KMS-11 (cell line): ENCODE data around the gene AUTS2.

Experiments used
- H2AFZ ChIP-seq: fragments of 200-600 bp; sonication (generic); 2 replicates; pipeline ENCODE4 v1.6.1; 2016; ENCODE audit warnings: antibody characterized with exemption, mixed run types, low read depth
- H3K27ac ChIP-seq: fragments of 200-600 bp; sonication (generic); 2 replicates; pipeline ENCODE4 v1.6.1; 2016; ENCODE audit warnings: mild to moderate bottlenecking, mixed run types
- H3K27me3 ChIP-seq: fragments of 200-600 bp; sonication (generic); 2 replicates; pipeline ENCODE4 v1.6.1; 2017; ENCODE audit warnings: mild to moderate bottlenecking, low read depth, mixed run types, moderate library complexity; ENCODE audit not compliant: insufficient read depth
- H3K36me3 ChIP-seq: fragments of 200-600 bp; sonication (generic); 2 replicates; pipeline ENCODE4 v1.6.1; 2017; ENCODE audit warnings: mild to moderate bottlenecking, mixed run types; ENCODE audit not compliant: insufficient read depth
- H3K4me1 ChIP-seq: fragments of 200-600 bp; sonication (generic); 2 replicates; pipeline ENCODE4 v1.6.1; 2016; ENCODE audit warnings: mild to moderate bottlenecking, low read depth, mixed run types; ENCODE audit not compliant: poor library complexity, severe bottlenecking
- H3K4me2 ChIP-seq: fragments of 200-600 bp; sonication (generic); 2 replicates; pipeline ENCODE4 v1.7.0; 2016; ENCODE audit warnings: mild to moderate bottlenecking, mixed run types
- H3K4me3 ChIP-seq: fragments of 200-600 bp; sonication (generic); IDR thresholded peaks from 2 replicates; pipeline ENCODE4 v1.6.1; 2017; ENCODE audit warnings: low read depth, low read length, mixed read lengths; ENCODE audit not compliant: insufficient read depth
- H3K79me2 ChIP-seq: fragments of 200-600 bp; sonication (generic); 2 replicates; pipeline ENCODE4 v1.6.1; 2016; ENCODE audit warnings: low read depth, mixed run types; ENCODE audit not compliant: insufficient read depth
- H3K9ac ChIP-seq: fragments of 200-600 bp; sonication (generic); 2 replicates; pipeline ENCODE4 v1.6.1; 2016; ENCODE audit warnings: mild to moderate bottlenecking, mixed run types
- H4K20me1 ChIP-seq: fragments of 200-600 bp; sonication (generic); 2 replicates; pipeline ENCODE4 v1.6.1; 2016; ENCODE audit warnings: mild to moderate bottlenecking, mixed run types; ENCODE audit not compliant: insufficient read depth
- TF ChIP-seq, protein P1 (sequence below): fragments of 200-600 bp; sonication (generic); conservative IDR thresholded peaks from 2 replicates; pipeline ENCODE4 v1.6.1; 2017; ENCODE audit warnings: low read depth, mild to moderate bottlenecking, antibody characterized with exemption, low read length, moderate library complexity, mixed read lengths

The AUTS2 gene

DNA sequence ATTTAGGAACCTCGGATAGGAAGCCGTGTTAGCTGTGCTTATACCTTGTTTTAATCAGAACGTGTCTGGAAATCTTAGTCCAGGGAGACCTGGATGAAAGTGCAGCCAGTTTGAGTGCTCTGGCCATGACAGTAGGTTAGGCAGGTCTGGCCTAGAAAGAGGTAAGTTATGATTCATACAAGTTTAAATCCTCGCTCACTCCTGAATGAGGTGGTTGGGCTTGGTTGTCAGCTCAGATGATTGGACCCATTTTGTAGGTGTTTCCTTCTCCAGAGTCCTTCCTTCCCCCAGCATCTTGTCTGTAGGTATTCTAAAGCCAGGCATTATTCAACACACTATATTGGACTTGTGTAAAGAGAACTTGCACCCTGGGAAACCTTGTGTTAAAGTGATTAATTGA, 971.8 kb downstream of the AUTS2 start:
- Histone ChIP-seq H3K79me2 (no peaks in the 10 kb centered on the region), H3K9ac (no peak overlapping the region), H4K20me1 (no peaks in the 10 kb centered on the region), H3K27me3 (no peaks in the 10 kb centered on the region), H3K4me2 (no peak overlapping the region), H3K4me3 (no peak overlapping the region), H2AFZ (no peak overlapping the region), H3K27ac (no peak overlapping the region), H3K4me1 (no peaks in the 10 kb centered on the region), H3K36me3 (no peaks in the 10 kb centered on the region)
- TF ChIP-seq, protein P1, sequence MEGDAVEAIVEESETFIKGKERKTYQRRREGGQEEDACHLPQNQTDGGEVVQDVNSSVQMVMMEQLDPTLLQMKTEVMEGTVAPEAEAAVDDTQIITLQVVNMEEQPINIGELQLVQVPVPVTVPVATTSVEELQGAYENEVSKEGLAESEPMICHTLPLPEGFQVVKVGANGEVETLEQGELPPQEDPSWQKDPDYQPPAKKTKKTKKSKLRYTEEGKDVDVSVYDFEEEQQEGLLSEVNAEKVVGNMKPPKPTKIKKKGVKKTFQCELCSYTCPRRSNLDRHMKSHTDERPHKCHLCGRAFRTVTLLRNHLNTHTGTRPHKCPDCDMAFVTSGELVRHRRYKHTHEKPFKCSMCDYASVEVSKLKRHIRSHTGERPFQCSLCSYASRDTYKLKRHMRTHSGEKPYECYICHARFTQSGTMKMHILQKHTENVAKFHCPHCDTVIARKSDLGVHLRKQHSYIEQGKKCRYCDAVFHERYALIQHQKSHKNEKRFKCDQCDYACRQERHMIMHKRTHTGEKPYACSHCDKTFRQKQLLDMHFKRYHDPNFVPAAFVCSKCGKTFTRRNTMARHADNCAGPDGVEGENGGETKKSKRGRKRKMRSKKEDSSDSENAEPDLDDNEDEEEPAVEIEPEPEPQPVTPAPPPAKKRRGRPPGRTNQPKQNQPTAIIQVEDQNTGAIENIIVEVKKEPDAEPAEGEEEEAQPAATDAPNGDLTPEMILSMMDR, result no peak

DNA sequence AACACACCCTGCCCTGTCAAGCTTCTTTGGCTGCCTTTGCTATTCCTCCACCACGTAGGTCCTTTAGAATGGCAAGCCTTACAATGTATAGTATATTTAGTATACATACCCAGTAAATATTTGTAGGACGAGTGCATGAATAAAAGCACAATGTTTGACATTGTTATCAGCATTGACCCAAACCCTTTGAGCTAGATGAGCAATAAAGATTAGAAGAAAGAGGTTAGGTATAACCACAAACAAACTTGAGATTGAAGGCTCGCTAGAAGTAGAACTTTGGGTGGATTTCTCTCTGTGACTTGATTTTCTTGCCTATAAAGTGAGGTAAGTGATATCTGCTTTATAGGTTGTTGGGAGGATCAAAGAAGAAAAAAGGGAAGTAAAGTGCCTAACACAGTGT, 972.7 kb downstream of the AUTS2 start:
- Histone ChIP-seq H2AFZ (no peak overlapping the region), H3K4me3 (no peak overlapping the region), H3K79me2 (no peaks in the 10 kb centered on the region), H3K4me2 (no peak overlapping the region), H3K4me1 (no peaks in the 10 kb centered on the region), H3K9ac (no peak overlapping the region), H3K36me3 (no peaks in the 10 kb centered on the region), H3K27me3 (no peaks in the 10 kb centered on the region), H4K20me1 (no peaks in the 10 kb centered on the region), H3K27ac (no peak overlapping the region)
- TF ChIP-seq, protein P1, result no peak

DNA sequence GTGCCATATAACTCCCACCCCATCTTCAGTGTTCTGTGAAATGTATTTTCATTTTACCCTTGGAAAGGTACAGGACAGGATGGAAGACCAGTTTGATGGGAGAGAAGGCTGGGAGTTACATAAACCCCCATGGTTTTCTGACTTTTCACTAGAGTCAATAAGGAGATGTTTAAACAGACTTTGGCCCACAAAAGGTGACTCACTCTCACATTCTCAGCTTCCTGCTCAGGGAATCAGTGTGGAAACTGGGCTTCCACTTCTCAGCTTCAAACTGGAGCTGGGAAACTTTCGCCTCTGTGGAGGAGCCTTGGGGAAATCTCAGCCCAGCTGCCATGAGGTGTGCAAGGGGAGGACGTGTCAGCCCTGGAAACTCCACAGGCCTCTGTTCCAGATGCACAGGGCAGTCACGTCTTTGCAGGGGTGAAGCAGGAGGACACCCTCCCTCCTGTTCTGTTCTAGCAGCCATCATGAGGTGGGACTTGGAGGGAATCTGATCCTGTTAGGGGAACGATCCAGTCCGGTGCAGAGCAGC, 973.2 kb downstream of the AUTS2 start:
- no peak overlapping the region for H2AFZ ChIP-seq
- no peaks in the 10 kb centered on the region for H4K20me1 ChIP-seq
- no peak overlapping the region for H3K9ac ChIP-seq
- H3K4me2 ChIP-seq, result no peak overlapping the region
- no peaks in the 10 kb centered on the region for H3K27me3 ChIP-seq
- H3K27ac ChIP-seq, result no peak overlapping the region
- H3K36me3 ChIP-seq, result no peaks in the 10 kb centered on the region
- H3K4me3 ChIP-seq, result no peak overlapping the region
- TF ChIP-seq, protein P1, result no peak
- no peaks in the 10 kb centered on the region for H3K79me2 ChIP-seq
- H3K4me1 ChIP-seq, result no peaks in the 10 kb centered on the region

DNA sequence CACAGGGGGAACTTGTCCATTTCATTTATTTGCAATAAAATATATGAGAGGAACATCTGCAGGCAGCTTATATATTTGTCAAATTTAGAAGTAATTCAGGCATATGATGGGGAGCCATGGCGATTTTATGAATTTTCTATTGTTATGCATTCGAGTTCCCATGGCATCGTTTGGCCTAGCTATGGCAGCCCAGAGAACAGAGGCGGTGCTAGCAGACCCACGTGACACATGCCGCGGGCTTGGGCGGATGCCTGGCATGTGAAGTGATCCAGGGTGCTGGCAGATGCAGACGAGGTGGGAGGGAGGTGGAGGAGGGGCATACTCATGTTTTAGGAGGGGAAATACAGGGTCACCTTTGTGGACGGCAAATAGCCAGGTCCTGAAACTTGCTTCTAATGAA, 973.7 kb downstream of the AUTS2 start:
- H3K27me3 ChIP-seq, result no peaks in the 10 kb centered on the region
- no peak overlapping the region for H3K4me3 ChIP-seq
- no peak overlapping the region for H3K4me2 ChIP-seq
- no peaks in the 10 kb centered on the region for H3K36me3 ChIP-seq
- no peaks in the 10 kb centered on the region for H4K20me1 ChIP-seq
- H3K79me2 ChIP-seq, result no peaks in the 10 kb centered on the region
- TF ChIP-seq, protein P1, result no peak
- no peaks in the 10 kb centered on the region for H3K4me1 ChIP-seq
- no peak overlapping the region for H3K9ac ChIP-seq
- H3K27ac ChIP-seq, result no peak overlapping the region
- H2AFZ ChIP-seq, result no peak overlapping the region
